GM19238 (cell line): ENCODE measurements around the gene RABGAP1.
A peak's percentile ranks its signal among the peaks of the same experiment; 100 is the strongest.

Experiments used
- DNase-seq: peaks from one replicate; pipeline ENCODE4 v3.0.0; 2011; ENCODE audit warnings: low spot score; ENCODE audit not compliant: insufficient read length

The RABGAP1 gene

DNA sequence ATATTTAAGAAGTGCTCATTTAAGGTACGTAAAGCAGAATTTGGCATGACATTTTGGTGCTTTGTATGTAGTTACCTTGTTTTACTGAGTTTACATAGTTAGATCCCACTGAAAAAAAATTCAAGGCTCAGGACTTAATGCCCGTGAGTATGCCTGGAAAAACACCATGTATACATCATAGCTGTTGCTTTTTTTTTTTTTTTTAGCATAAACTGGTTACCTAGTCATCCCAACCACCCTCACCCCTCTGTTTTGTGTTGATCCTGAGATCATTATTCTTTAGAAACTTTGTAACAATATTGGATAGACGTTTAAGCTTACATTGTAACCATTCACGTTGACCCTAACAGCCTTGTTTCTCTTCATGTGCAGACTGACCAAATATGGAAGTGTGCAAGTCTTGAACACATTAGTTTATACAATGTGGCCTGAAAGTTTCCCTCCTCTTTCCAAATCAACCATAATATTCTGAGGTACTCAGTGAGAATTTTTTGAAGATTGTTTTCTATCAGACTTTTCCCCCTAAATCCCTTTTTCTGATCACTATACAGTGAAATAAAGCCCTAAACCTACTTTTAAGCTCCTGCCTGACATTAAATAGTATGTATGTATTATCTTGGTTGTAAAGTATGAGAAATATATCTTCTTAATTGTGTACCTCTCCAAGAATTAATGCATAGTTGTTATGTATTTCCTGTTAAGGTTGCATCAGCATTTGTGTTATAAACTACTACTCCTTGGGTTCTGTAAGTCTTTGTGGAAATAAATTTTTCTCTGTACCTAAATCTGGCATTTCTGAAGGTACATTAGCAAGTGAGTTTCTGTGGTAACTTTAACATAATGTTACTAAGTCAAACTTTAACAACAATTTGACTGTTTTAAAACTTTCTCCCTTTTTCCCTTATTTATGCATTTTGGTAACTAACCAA is 4.4 kb downstream of the RABGAP1 start:
- DNase-seq: no peak

GRCh38 chr9:122946461-122947005 is 5.7 kb downstream of the RABGAP1 start:
- no peak for DNase-seq

GRCh38 chr9:122948313-122948712 is 7.5 kb downstream of the RABGAP1 start:
- DNase-seq: no peak

- DNase-seq: no peak
These were observed 8.9 kb downstream of the RABGAP1 start for GRCh38 chr9:122949696-122950095.

- DNase-seq: no peak
These were observed 9.4 kb downstream of the RABGAP1 start for GRCh38 chr9:122950263-122950662.

- no peak for DNase-seq
These were observed 10.2 kb downstream of the RABGAP1 start for GRCh38 chr9:122951056-122951455.

- DNase-seq: no peak
These were observed 13.5 kb downstream of the RABGAP1 start for GRCh38 chr9:122954253-122954691.

DNA sequence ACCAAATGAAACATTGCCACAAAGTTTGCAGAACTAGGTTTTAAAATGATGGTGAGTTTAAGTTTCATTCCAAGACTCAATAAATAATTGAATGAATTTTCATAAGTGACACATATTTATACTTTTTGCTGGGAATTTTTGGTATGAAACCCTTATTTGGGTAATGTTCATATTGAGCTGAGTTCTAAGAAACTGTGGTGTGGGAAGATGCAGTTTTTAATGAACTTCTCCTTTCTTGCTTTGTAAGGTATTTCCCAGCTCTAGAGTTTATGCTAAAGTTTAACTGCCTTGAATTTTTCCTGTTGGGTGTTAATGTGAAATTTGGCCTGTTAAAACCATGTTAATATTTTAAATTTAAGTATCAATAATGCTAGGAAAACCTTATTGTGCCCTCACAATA is 15.1 kb downstream of the RABGAP1 start:
- DNase-seq: no peak

DNA sequence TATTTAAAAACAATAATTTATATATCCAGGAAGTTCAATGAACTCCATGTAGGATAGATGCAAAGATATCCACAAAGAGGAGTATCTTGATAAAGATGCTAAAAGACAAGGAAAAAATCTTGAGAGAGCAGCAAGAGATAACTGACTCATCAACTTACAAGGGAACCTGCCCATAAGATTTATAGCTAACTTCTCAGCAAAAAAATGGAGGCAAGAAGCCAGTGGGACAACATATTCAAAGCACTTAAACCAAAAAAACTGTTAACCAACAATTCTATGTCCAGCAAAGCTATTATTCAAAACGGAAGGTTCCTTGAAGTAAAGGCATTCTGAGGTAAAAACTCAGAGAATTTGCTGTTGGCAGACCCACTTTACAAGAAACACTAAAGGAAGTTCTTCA is 20.3 kb downstream of the RABGAP1 start:
- no peak for DNase-seq

- DNase-seq: no peak
These were observed 34.4 kb downstream of the RABGAP1 start for GRCh38 chr9:122975196-122975595.

DNA sequence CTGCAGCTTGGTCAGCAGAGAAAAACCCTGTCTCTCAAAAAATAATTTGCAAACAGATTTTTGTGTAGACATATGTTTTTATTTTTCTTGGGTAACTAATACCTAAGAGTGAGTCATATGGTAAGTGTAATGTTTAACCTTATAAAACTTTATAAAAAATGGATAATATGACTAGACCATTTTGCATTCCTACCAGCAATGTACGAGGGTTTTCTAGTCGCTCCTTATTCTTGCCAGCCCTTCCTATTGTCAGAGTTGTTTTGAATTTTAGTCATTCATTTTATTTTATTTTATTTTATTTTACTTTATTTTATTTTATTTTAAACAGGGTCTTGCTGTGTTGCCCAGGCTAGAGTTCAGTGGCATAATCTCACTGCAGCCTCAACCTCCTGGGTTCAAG is 37.8 kb downstream of the RABGAP1 start:
- DNase-seq: no peak

- no peak for DNase-seq
These were observed 45.2 kb downstream of the RABGAP1 start for GRCh38 chr9:122986010-122986409.

- no peak for DNase-seq
These were observed 47.3 kb downstream of the RABGAP1 start for GRCh38 chr9:122988141-122988540.

DNA sequence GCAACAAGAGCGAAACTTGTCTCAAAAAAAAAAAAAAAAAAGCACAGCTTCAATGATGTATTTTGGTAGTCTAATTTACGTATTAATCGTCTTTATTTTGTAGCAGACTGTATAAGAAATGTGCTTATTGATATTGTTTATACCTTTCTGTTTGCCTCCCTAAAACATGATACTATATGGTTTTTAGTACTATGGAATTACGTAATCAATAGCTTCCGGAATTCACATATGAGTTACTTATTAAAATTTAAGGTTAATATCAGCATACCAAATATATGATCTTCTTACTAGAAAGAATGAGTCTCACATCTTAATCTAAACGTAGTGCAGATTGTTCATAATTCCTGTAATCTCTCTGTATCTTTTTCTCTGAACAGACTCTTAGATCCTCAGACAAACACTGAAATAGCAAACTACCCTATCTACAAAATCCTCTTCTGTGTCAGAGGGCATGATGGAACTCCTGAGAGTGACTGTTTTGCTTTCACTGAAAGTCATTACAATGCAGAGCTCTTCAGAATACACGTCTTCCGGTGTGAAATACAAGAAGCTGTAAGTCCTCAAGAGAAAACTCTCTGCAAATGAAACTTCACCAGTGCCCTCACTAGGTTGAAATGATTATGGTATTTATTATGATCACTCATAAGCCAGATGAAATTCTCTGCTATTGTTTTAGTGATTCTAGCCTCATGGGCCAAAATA is 48.3 kb downstream of the RABGAP1 start:
- peak; percentile 8 for DNase-seq

DNA sequence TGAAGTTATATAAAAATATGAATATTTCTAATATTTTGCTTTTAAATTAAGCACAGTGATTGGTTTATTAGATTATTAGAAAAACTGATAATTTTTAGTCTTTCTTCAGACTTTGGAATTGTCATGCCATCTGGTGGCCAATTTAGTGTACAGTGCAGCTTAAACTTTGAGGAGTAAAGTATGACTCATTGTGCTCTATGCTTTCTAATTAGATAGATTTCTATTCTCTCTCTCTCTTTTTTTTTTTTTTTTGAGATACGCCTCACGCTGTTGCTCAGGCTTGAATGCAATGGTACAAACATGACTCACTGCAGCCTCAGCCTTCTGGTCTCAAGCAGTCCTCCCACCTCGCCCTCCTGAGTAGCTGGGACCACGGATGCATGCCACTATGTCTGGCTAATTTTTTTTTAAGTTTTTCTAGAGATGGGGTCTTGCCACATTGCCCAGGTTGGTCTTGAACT is 50.6 kb downstream of the RABGAP1 start:
- no peak for DNase-seq

DNA sequence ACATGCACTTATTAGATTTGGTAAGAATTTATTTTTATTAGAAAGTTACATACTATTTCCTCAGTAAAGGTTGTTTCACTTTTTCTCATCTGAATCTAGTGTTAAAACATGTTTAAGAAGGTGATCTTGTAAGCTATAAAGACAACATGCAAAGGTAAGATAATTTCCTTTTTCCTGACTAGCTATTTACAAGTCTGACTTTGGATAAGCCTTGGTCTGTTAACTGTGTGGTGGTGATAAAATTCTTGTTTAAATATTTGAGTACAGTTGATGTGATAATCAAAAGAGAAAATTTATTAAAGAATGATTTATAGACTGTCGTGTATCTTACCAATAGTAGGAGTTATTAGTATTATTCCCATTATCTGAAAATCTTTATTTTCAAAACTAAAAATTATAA is 55.8 kb downstream of the RABGAP1 start:
- no peak for DNase-seq

DNA sequence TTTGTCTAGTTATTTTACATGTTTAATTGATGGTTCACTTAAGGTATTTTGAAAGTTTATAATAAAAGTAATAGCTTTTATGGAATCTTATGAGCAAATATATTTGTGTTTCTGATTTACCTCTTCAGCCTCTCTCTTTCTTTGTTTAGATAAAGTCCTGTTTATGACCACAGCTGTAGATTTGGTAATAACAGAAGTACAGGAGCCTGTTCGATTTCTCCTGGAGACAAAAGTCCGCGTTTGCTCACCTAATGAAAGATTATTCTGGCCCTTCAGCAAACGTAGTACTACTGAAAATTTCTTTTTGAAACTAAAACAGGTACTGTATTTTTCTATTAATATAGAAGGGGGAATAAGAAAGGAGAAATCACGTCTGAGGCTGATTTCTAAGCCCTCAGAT is 57.6 kb downstream of the RABGAP1 start:
- no peak for DNase-seq

DNA sequence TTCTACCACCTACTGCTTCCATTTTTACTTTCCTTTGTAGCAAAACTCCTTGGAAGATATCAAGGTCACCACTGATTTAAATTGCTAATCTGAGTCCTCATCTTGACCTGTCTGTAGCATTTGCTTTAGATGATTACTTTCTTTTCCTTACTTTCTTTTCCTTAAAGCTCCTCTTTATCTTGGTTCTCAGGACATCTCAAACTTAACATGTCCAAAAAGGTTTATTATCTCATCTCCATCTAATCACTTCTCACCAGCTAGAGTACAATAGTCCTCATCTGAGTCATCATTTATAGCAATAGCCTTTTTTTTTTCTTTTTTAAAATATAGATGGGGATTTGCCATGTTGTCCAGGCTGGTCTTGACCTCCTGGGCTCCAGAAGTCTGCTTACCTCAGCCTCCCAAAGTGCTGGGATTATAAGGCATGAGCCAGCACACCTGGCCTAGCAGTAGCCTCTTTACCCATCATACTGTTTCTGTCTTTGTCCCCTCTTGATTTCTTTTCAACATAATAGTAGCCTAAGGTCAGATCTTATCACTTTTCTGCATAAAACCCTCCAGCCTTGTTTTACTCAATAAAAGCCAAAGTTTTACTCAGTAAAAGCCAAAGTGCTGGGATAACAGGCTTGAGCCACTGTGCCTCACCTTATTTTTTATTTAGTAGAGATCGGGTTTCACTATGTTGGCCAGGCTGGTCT is 59.7 kb downstream of the RABGAP1 start:
- DNase-seq: no peak

GRCh38 chr9:123002754-123003153 is 61.9 kb downstream of the RABGAP1 start:
- DNase-seq: no peak

DNA sequence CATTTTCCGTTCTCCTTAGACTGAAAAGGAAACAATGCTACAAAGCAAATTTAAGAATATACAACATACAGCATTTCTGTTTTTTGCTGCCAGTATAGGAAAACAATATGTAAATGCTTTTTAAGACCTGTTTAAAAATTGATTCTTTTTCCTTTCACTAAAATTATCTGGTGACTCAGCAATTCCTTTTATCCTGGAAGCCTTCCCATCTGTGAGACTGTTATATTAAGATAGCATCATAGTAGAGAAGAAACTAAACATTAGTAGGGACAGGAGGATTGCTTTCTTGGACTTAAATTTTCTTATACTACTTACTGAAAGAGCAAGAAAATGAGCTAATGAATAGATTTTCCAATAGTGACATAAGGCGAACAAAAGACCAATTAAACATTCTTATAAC is 62.6 kb downstream of the RABGAP1 start:
- no peak for DNase-seq

GRCh38 chr9:123005964-123006363 is 65.1 kb downstream of the RABGAP1 start:
- no peak for DNase-seq

DNA sequence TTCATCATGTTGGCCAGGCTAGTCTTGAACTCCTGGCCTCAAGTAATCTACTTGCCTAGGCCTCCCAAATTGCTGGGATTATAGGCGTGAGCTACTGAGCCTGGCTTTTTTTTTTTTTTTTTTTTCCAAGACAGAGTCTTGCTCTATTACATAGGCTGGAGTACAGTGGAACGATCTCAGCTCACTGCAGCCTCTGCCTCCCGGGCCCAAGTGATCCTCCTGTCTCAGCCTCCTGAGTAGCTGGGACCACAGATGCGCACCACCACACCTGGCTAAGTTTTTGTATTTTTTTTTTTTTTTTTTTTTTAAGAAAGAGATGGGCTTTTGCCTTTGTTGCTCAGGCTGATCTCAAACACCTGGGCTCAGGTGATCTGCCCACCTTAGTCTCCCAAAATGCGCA is 66.4 kb downstream of the RABGAP1 start:
- no peak for DNase-seq
